Smooth muscle cell (in vitro differentiated cells): ENCODE results near the gene FLVCR2. TPM values are rescaled to one million over a fixed set of nuclear protein-coding genes. Genes with fewer than 3 reads are reported as not detected.

ENCODE experiments used
- DNase-seq: peaks from one replicate; lab custom pipeline; 2025; ENCODE audit not compliant: unreplicated experiment; lab: John Stamatoyannopoulos, UW
- H2AFZ ChIP-seq: fragments of 200-600 bp; sonication (generic); 2 replicates; pipeline ENCODE4 v1.6.0; 2016; ENCODE audit warnings: antibody characterized with exemption, low read depth, mild to moderate bottlenecking
- H3F3A ChIP-seq: fragments of 200-600 bp; sonication (generic); 2 replicates; pipeline ENCODE4 v1.6.0; 2017; ENCODE audit warnings: antibody characterized with exemption, low read depth
- H3K27ac ChIP-seq: fragments of 200-600 bp; sonication (generic); 2 replicates; pipeline ENCODE4 v1.5.1; 2016; ENCODE audit warnings: low read depth, mild to moderate bottlenecking
- H3K27me3 ChIP-seq: fragments of 200-600 bp; sonication (generic); 2 replicates; pipeline ENCODE4 v1.6.1; 2016; ENCODE audit warnings: low read depth, mild to moderate bottlenecking
- H3K36me3 ChIP-seq: fragments of 200-600 bp; sonication (generic); 2 replicates; pipeline ENCODE4 v1.5.1; 2016; ENCODE audit warnings: low read depth
- H3K4me1 ChIP-seq: fragments of 200-600 bp; sonication (generic); 2 replicates; pipeline ENCODE4 v1.5.1; 2016; ENCODE audit warnings: low read depth
- H3K4me2 ChIP-seq: fragments of 200-600 bp; sonication (generic); 2 replicates; pipeline ENCODE4 v1.6.0; 2016; ENCODE audit warnings: mild to moderate bottlenecking
- H3K4me3 ChIP-seq: fragments of 200-600 bp; sonication (generic); 2 replicates; pipeline ENCODE4 v1.5.1; 2016; ENCODE audit warnings: mild to moderate bottlenecking
- H3K79me2 ChIP-seq: fragments of 200-600 bp; sonication (generic); 2 replicates; pipeline ENCODE4 v1.6.0; 2016; ENCODE audit warnings: low read depth, mild to moderate bottlenecking
- H3K9ac ChIP-seq: fragments of 200-600 bp; sonication (generic); 2 replicates; pipeline ENCODE4 v1.6.0; 2016; ENCODE audit warnings: low read depth
- H3K9me3 ChIP-seq: fragments of 200-600 bp; sonication (generic); replicated peaks from 2 replicates; pipeline ENCODE4 v1.5.1; 2016; ENCODE audit warnings: low read depth
- H4K20me1 ChIP-seq: fragments of 200-600 bp; sonication (generic); 2 replicates; pipeline ENCODE4 v1.6.0; 2016; ENCODE audit warnings: low read depth
- WGBS: methylation state at CpG from one replicate; pipeline ENCODE4 v1.1.7; 2016; ENCODE audit warnings: low lambda C conversion rate; 5-methylcytosine and 5-hydroxymethylcytosine counted together
- polyA plus RNA-seq: library from polyadenylated mRNA; unstranded; fragments of >200 nt; fragmentation: Nextera tagmentation; extraction: Ambion mirVana; gene quantifications from 2 replicates; pipeline ENCODE4 v1.2.1, GENCODE V29; 2016
- total RNA-seq: library from RNA; depleted of rRNA; stranded (reverse); fragments of >200 nt; gene quantifications from 2 replicates; pipeline ENCODE4 v1.2.3, GENCODE V29; 2014
- TF ChIP-seq, protein P1 (sequence below): fragments of 200-600 bp; sonication (generic); IDR thresholded peaks from 2 replicates; pipeline ENCODE4 v1.5.1; 2017; ENCODE audit warnings: borderline replicate concordance, mild to moderate bottlenecking, antibody characterized with exemption; ENCODE audit not compliant: insufficient read depth, poor library complexity, severe bottlenecking

FLVCR2 gene
- total and polyA plus RNA-seq, 2 experiments from 2014 or later, result 3.0 to 13.3 TPM

DNA sequence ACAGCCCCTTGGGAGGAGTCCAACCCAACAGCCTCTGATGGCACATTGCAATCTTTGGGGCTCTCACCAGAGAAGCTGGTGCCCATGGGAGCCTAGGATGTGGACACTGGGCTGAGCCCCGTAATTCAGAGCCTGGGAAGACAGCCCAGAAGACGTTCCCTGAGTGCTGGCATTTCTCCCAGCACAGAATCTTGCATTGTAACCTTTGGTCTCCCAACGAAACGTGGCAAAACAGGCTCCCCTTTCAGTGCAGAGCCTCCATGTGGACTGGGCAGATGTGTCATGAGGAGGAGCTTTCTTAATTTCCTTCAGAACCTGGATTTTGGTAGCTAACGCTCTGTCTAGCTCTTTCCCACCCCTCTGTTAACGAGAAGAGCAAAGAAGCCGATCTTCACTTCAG, 29.9 kb upstream of the FLVCR2 start:
- DNase-seq, result no peak

DNA sequence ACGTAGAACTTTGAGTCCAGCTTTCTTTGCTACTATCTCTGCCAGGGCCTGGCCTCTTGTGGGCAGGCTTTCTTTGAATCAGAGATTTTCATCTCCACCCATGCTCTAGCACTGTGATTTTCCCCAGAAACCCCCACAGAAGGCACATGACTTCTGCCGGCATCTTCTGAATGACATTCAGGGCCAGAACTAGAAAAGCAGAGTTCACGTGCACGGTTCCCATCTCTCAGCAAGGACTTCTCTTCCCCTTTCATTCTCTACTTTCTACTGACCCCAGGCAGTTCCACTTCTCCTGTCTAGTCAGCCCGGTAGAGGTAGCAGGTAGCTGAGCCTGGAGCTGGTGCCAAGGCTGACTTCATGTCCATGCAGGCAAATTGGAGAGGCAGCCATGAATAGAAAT, 29.3 kb upstream of the FLVCR2 start:
- H3K79me2 ChIP-seq, result no peaks in the 10 kb centered on the region
- no peak overlapping the region for H3K27ac ChIP-seq
- no peaks in the 10 kb centered on the region for H3K4me1 ChIP-seq
- TF ChIP-seq, protein P1, sequence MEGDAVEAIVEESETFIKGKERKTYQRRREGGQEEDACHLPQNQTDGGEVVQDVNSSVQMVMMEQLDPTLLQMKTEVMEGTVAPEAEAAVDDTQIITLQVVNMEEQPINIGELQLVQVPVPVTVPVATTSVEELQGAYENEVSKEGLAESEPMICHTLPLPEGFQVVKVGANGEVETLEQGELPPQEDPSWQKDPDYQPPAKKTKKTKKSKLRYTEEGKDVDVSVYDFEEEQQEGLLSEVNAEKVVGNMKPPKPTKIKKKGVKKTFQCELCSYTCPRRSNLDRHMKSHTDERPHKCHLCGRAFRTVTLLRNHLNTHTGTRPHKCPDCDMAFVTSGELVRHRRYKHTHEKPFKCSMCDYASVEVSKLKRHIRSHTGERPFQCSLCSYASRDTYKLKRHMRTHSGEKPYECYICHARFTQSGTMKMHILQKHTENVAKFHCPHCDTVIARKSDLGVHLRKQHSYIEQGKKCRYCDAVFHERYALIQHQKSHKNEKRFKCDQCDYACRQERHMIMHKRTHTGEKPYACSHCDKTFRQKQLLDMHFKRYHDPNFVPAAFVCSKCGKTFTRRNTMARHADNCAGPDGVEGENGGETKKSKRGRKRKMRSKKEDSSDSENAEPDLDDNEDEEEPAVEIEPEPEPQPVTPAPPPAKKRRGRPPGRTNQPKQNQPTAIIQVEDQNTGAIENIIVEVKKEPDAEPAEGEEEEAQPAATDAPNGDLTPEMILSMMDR, result no peak
- no peaks in the 10 kb centered on the region for H4K20me1 ChIP-seq
- no peak overlapping the region for H3K9ac ChIP-seq
- no peak for DNase-seq
- no peaks in the 10 kb centered on the region for H3F3A ChIP-seq
- H3K9me3 ChIP-seq, result no peaks in the 10 kb centered on the region
- no peak overlapping the region for H3K4me2 ChIP-seq
- H3K27me3 ChIP-seq, result no peaks in the 10 kb centered on the region
- H2AFZ ChIP-seq, result no peak overlapping the region
- H3K4me3 ChIP-seq, result no peak overlapping the region
- WGBS, result 76% methylated on average over 5 of the region's 5 CpGs
- H3K36me3 ChIP-seq, result no peaks in the 10 kb centered on the region

More for the DNA sequence above, 29.9 kb upstream of the FLVCR2 start:
- Histone ChIP-seq H3K9ac (no peak overlapping the region), H3K36me3 (no peaks in the 10 kb centered on the region), H4K20me1 (no peaks in the 10 kb centered on the region), H3K4me3 (no peak overlapping the region), H3K4me2 (no peak overlapping the region), H3K27ac (no peak overlapping the region), H2AFZ (no peak overlapping the region), H3K79me2 (no peaks in the 10 kb centered on the region), H3K9me3 (no peaks in the 10 kb centered on the region), H3K4me1 (no peaks in the 10 kb centered on the region), H3K27me3 (no peaks in the 10 kb centered on the region), H3F3A (no peaks in the 10 kb centered on the region)
- WGBS, result 80% methylated on average over 7 of the region's 7 CpGs
- TF ChIP-seq, protein P1, result no peak

DNA sequence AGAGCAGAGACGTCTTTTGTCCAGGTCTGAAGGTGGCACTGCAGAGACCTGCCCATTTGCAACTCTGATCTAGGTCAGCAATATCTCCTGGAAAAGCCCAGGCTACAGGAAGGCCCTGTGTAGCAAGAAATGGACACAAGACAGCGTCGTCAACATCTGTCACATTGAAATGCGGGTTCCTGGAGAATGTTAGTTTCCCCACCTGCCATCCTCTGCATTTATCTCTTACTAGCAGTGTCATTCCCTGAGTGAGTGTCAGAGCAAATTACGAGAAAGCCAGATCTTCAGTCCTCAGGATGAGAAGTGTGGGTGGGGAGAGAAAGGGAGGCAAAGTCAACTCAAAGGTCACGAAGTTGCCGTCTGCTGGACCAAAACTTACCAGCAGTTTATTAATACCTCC, 27.4 kb upstream of the FLVCR2 start:
- Histone ChIP-seq H3K4me2 (no peak overlapping the region), H2AFZ (no peak overlapping the region), H3F3A (no peaks in the 10 kb centered on the region), H3K4me1 (no peaks in the 10 kb centered on the region), H3K9me3 (no peaks in the 10 kb centered on the region), H3K27ac (no peak overlapping the region), H4K20me1 (no peaks in the 10 kb centered on the region), H3K79me2 (no peaks in the 10 kb centered on the region), H3K27me3 (no peaks in the 10 kb centered on the region), H3K36me3 (no peaks in the 10 kb centered on the region), H3K4me3 (no peak overlapping the region), H3K9ac (no peak overlapping the region)
- 79% methylated on average over 7 of the region's 7 CpGs for WGBS
- DNase-seq, result no peak
- TF ChIP-seq, protein P1, result no peak

DNA sequence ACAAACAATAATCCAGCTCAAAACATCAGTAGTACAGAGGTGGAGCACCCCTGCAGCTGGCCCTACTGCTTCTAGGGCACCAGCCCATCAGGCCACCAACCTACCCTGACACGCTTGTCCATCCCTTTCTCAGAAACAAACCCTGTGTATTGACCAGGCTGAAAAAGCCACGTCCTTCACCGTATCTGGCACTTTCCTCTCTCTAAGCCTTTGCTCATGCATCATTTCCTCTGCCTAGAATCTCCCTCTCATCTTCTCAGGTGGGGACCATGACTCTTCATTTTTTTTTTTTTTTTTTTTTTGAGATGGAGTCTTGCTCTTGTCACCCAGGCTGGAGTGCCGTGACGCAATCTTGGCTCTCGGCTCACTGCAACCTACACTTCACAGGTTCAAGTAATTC, 25.3 kb upstream of the FLVCR2 start:
- no peak for DNase-seq
- Histone ChIP-seq H3K4me3 (no peak overlapping the region), H3K27me3 (no peaks in the 10 kb centered on the region), H3K4me2 (no peak overlapping the region), H3K36me3 (no peaks in the 10 kb centered on the region), H3K27ac (no peak overlapping the region), H3K4me1 (no peaks in the 10 kb centered on the region), H3K9me3 (no peaks in the 10 kb centered on the region), H2AFZ (no peak overlapping the region), H3K79me2 (no peaks in the 10 kb centered on the region), H3F3A (no peaks in the 10 kb centered on the region), H3K9ac (no peak overlapping the region), H4K20me1 (no peaks in the 10 kb centered on the region)
- TF ChIP-seq, protein P1, result no peak
- WGBS, result 88% methylated on average over 6 of the region's 6 CpGs
